Kidney (tissue), 14 donors: ENCODE data around the gene KCNN3. TPM values are rescaled to one million over a fixed set of nuclear protein-coding genes. Genes with fewer than 3 reads are reported as not detected.

Experiments used
- DNase-seq, 5 donors: peaks; one replicate each; pipeline ENCODE4 v3.0.0-alpha.2; 2013 to 2020
- FAIRE-seq: peaks from 2 replicates; lab custom pipeline; 2012; peaks lifted over from hg19 to GRCh38; lab: Jason Lieb, UNC
- H3K27ac ChIP-seq, 2 donors: one replicate each; pipeline ENCODE4 v1.7.0; 2013; ENCODE audit warnings: low read depth in 2 of 2, low read length in 2 of 2, inconsistent platforms in 1 of 2
- H3K27me3 ChIP-seq: one replicate; pipeline ENCODE4 v1.7.1; 2013; ENCODE audit warnings: low read length, inconsistent platforms; ENCODE audit not compliant: control insufficient read depth, insufficient read depth
- H3K36me3 ChIP-seq, 3 donors: one replicate each; pipeline versions ENCODE4 v1.7.0 to v1.7.1; 2013; ENCODE audit warnings: low read length in 3 of 3, control low read depth in 1 of 3, inconsistent platforms in 1 of 3; ENCODE audit not compliant: insufficient read depth in 3 of 3, control insufficient read depth in 2 of 3
- H3K4me1 ChIP-seq, 3 donors: one replicate each; pipeline versions ENCODE4 v1.7.0 to v1.7.1; 2013; ENCODE audit warnings: low read length in 3 of 3, inconsistent platforms in 1 of 3, low read depth in 1 of 3; ENCODE audit not compliant: control insufficient read depth in 2 of 3, insufficient read depth in 2 of 3
- H3K4me3 ChIP-seq, 3 donors: one replicate each; pipeline versions ENCODE4 v1.7.0 to v1.8.1; 2013; ENCODE audit warnings: low read length in 3 of 3, control low read depth in 1 of 3, inconsistent platforms in 1 of 3
- H3K9ac ChIP-seq, 3 donors: one replicate each; pipeline versions ENCODE4 v1.7.0 to v1.7.1; 2013; ENCODE audit warnings: low read length in 3 of 3, control low read depth in 1 of 3, inconsistent platforms in 1 of 3
- H3K9me3 ChIP-seq, 3 donors: one replicate each; pipeline versions ENCODE4 v1.7.0 to v1.7.1; 2013; ENCODE audit warnings: low read length in 3 of 3, control low read depth in 1 of 3, inconsistent platforms in 1 of 3; ENCODE audit not compliant: control insufficient read depth in 2 of 3, insufficient read depth in 1 of 3
- intact Hi-C: fragments of 100-400 bp; cut with DNase I; formaldehyde crosslinking; loops from one replicate; pipeline ENCODE4 v1.11.1; 2022
- polyA plus RNA-seq: library from polyadenylated mRNA; stranded (reverse); fragments of 350-450 nt; fragmentation: Illumina TruSeq; extraction: RNeasy Lipid Tissue Mini Kit (QIAGEN cat#74804); gene quantifications from one replicate; pipeline ENCODE4 v1.2.3, GENCODE V29; 2014; ENCODE audit warnings: low read depth, low replicate concordance; ENCODE audit not compliant: insufficient read depth
- total RNA-seq: library from RNA; stranded (reverse); fragmentation: NEBNext Ultra II Directional; extraction: Animal tissue kit (Norgen Biotek cat#: 25700); gene quantifications from one replicate; pipeline ENCODE4 v1.2.1, GENCODE V29; 2021
- TF ChIP-seq, protein P1 (sequence below): IDR thresholded peaks from 3 replicates; pipeline ENCODE4 v1.5.1; 2012; ENCODE audit warnings: mild to moderate bottlenecking, moderate library complexity, borderline replicate concordance; ENCODE audit not compliant: insufficient read depth; ENCODE audit errors: extremely low read depth
- donor health status: control.
- donor health status: control.
- donor health status: control.
- donor health status: control.
- donor health status: control.
- donor health status: DM: yes; HTN: yes; CAD: no.
- donor health status: Normal renal cell carcinoma (clear cell type).

KCNN3 gene
- total and polyA plus RNA-seq, 2 donors from 2014 or later: 2.6 to 5.6 TPM

DNA sequence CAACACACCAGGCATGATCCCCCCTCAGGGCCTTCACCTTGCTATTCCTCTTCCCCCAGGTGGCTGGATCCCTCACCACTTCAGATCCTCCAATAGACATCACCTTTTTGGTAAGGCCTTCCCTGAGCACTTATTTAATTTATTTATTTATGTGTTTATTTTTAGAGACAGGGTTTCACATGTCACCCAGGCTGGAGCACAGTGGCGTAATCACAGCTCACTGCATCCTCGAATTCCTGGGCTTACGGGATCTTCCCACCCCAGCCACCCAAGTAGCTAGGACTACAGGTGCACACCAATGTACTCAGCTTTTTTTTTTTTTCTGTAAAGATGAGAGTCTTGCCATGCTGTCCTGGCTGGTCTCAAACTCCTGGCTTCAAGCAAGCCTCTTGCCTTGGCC lies 17.2 kb downstream of the KCNN3 start:
- H3K36me3 ChIP-seq: no peaks in the 10 kb centered on the region
- intact Hi-C loops: no loop called here
- H3K27me3 ChIP-seq: no peaks in the 10 kb centered on the region
- no peak for FAIRE-seq
- no peaks in the 10 kb centered on the region for H3K4me1 ChIP-seq
- H3K9ac ChIP-seq: no peak overlapping the region
- H3K4me3 ChIP-seq: no peak overlapping the region
- no peaks in the 10 kb centered on the region for H3K9me3 ChIP-seq
- no peak overlapping the region for H3K27ac ChIP-seq
- TF ChIP-seq, protein P1, sequence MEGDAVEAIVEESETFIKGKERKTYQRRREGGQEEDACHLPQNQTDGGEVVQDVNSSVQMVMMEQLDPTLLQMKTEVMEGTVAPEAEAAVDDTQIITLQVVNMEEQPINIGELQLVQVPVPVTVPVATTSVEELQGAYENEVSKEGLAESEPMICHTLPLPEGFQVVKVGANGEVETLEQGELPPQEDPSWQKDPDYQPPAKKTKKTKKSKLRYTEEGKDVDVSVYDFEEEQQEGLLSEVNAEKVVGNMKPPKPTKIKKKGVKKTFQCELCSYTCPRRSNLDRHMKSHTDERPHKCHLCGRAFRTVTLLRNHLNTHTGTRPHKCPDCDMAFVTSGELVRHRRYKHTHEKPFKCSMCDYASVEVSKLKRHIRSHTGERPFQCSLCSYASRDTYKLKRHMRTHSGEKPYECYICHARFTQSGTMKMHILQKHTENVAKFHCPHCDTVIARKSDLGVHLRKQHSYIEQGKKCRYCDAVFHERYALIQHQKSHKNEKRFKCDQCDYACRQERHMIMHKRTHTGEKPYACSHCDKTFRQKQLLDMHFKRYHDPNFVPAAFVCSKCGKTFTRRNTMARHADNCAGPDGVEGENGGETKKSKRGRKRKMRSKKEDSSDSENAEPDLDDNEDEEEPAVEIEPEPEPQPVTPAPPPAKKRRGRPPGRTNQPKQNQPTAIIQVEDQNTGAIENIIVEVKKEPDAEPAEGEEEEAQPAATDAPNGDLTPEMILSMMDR: no peak
- no peak for DNase-seq

DNA sequence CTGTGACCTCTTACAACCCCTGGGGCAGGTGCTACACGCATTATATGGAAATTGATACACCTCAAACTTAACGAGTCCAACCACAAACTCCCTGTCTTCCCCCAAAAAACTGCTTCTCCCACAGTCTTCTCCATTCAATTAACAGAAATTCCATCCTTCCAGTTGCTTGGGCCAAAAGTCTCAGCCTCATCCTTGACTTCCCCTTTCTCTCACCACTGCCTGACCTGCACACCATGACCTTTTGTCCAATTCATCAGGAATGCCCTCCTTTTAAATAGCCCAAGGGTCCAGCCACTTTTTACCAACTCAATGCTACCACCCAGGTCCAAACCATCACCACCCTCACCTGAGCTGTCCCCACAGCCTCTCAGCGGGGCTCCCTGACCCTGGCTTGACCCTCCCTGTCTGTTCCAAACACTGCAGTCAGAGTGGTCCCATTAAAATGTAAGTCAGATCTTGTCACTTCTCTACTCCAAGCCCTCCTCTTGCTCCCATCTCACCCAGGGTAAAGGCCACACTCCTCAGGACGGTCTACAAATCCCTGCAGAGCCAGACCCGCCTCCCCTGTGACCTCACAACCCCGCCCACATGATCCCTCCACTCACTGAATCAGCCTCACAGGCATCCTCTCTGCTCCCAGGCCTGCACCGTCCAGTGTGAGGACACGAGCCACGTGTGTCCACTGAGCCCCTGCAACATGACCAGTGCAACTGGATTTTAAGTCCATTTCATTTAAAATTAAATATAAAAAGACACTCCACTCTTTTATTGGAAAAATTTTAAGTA lies 18.5 kb downstream of the KCNN3 start:
- TF ChIP-seq, protein P1: no peak
- Histone ChIP-seq H3K9ac (no peak overlapping the region), H3K4me1 (no peaks in the 10 kb centered on the region), H3K36me3 (no peaks in the 10 kb centered on the region), H3K9me3 (no peaks in the 10 kb centered on the region), H3K27ac (no peak overlapping the region), H3K27me3 (no peaks in the 10 kb centered on the region), H3K4me3 (no peak overlapping the region)
- DNase-seq: peak in 3 of 5 donors; percentile 24 to 67 (median 54)
- no peak for FAIRE-seq
- intact Hi-C loops: no loop called here

DNA sequence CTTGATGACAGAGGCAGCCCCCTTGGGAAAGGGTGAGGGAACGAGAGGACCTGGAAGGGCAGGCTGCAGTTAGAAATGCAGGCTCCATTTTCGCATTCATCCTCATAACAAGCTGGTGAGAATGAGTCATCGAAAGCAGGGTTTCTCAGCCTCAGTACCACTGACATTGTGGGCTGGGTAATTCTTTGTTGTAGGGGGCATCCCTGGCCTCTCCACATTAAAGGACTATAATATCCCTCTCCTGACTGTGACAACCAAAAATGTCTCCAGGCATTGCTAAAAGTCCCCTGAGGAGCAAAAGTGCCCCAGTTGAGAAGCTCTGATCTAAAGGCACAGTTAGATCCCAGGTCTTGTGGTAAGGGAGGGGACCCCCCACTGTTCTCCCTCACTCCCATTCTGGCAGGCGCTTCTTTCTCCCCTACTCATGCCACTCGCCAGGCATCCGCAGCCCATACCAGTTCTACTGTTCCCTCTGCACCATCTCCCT lies 20.4 kb downstream of the KCNN3 start:
- no peaks in the 10 kb centered on the region for H3K9me3 ChIP-seq
- no peaks in the 10 kb centered on the region for H3K36me3 ChIP-seq
- no peak overlapping the region for H3K4me3 ChIP-seq
- no peaks in the 10 kb centered on the region for H3K4me1 ChIP-seq
- no peak for FAIRE-seq
- DNase-seq: peak in 1 of 5 donors; percentile 29
- H3K27ac ChIP-seq: no peak overlapping the region
- no peak overlapping the region for H3K9ac ChIP-seq
- intact Hi-C loops: no loop called here
- TF ChIP-seq, protein P1: no peak
- no peaks in the 10 kb centered on the region for H3K27me3 ChIP-seq
